ENCODE data around the gene ZNF575.

The ZNF575 gene

GRCh38 chr19:43490759-43491158 lies 42.2 kb upstream of the ZNF575 start:
- no peak for TF ChIP-seq CTCF (IDR thresholded peaks at IDR 0.05; ENCODE audit: low read depth, low read length, missing control alignments)
- H3K4me3 ChIP-seq (ENCODE audit: low read depth, low read length) = no peak overlapping the region
- DNase-seq (ENCODE audit: low read depth) = no peak

- DNase-seq (ENCODE audit: low read depth) = no peak
- H3K4me3 ChIP-seq (ENCODE audit: low read depth, low read length) = no peak overlapping the region
- TF ChIP-seq CTCF (IDR thresholded peaks at IDR 0.05; ENCODE audit: low read depth, low read length, missing control alignments) = no peak
Observed at GRCh38 chr19:43495082-43495481, 37.9 kb upstream of the ZNF575 start.

GRCh38 chr19:43496960-43497359 lies 36.0 kb upstream of the ZNF575 start:
- H3K4me3 ChIP-seq (ENCODE audit: low read depth, low read length) = no peak overlapping the region
- no peak for TF ChIP-seq CTCF (IDR thresholded peaks at IDR 0.05; ENCODE audit: low read depth, low read length, missing control alignments)
- DNase-seq (ENCODE audit: low read depth) = no peak

- no peak for TF ChIP-seq CTCF (IDR thresholded peaks at IDR 0.05; ENCODE audit: low read depth, low read length, missing control alignments)
- no peak overlapping the region for H3K4me3 ChIP-seq (ENCODE audit: low read depth, low read length)
- DNase-seq (ENCODE audit: low read depth) = no peak
Observed at GRCh38 chr19:43498233-43498842, 34.6 kb upstream of the ZNF575 start.

- TF ChIP-seq CTCF (IDR thresholded peaks at IDR 0.05; ENCODE audit: low read depth, low read length, missing control alignments) = no peak
- no peak overlapping the region for H3K4me3 ChIP-seq (ENCODE audit: low read depth, low read length)
- no peak for DNase-seq (ENCODE audit: low read depth)
Observed at GRCh38 chr19:43499042-43499441, 33.9 kb upstream of the ZNF575 start.

GRCh38 chr19:43501661-43502418 lies 31.1 kb upstream of the ZNF575 start:
- DNase-seq (ENCODE audit: low read depth) = no peak
- H3K4me3 ChIP-seq (ENCODE audit: low read depth, low read length) = no peak overlapping the region
- TF ChIP-seq CTCF (IDR thresholded peaks at IDR 0.05; ENCODE audit: low read depth, low read length, missing control alignments) = no peak

Measured in GM12864 (cell line).